IPS-18c (cell line): ENCODE data around the gene SDK1.
"Not testable (repeated sequence)": the region's sequence is repeated elsewhere in the genome, so short reads cannot be mapped to it uniquely, and the experiment has no call there.

Experiments used
- H3K4me3 ChIP-seq: 2 replicates; pipeline ENCODE4 v1.7.0; 2013; ENCODE audit warnings: low read depth, mild to moderate bottlenecking, low read length, moderate library complexity; ENCODE audit not compliant: insufficient read depth
- H3K9me3 ChIP-seq: one replicate; pipeline ENCODE4 v1.6.1; 2013; ENCODE audit warnings: mild to moderate bottlenecking, low read length, moderate library complexity; ENCODE audit not compliant: control insufficient read depth, insufficient read depth

The SDK1 gene

DNA sequence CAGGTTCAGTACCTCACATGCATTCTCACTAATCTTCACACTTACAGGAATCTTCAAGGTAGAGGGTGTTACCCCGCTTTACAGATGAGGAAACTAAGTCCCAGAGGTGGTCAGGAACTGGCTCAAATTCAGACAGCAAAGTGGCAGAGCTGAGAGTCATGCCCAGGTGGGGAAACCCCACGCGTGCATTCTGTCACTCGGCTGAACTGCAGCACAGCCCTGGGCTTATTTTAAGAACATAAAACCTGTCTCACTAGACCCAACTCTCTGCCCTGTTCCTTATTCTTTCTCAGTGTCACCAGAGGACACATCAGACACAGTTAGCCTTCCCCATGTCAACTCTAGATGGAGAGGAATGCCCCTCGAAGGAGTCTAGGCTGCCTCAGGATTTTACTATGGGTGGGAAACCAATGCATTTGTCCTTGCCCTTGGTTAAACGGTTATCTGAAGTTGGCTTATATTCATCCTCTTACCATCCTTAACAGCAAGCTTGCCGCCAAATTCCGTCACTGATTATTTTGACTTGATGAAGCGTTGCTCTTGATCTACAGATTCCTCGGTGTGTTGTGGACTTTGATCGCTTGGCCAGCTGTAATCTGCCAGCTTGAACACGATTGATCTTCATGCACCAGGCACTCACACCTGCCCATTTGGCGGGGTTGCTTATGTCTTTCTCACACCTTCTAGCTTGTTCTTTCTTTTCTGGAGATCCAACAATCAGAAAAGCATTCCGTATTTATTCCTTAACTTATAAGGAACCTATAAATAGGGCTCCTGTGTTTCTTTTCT, 627.9 kb downstream of the SDK1 start:
- Histone ChIP-seq H3K4me3 (no peak overlapping the region), H3K9me3 (no peaks in the 10 kb centered on the region)

DNA sequence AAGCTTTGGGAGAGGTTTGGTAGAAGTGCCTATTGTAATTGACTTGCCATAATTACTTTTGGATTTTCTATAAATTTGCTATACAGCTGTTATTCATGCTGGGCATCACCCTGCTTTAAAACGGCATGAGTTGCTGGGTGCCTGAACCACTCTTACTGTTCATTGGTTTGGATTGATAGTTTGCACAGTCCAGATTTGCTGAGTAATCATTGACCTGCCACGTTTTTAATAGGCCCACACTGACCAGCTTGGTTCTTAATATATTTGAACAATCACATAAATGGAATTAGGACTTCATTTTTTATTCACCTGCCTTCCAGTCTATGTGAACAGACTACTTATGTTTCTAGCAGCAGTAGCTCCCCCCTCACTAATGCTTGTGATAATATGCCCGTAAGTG, 630.8 kb downstream of the SDK1 start:
- H3K4me3 ChIP-seq = no peak overlapping the region

DNA sequence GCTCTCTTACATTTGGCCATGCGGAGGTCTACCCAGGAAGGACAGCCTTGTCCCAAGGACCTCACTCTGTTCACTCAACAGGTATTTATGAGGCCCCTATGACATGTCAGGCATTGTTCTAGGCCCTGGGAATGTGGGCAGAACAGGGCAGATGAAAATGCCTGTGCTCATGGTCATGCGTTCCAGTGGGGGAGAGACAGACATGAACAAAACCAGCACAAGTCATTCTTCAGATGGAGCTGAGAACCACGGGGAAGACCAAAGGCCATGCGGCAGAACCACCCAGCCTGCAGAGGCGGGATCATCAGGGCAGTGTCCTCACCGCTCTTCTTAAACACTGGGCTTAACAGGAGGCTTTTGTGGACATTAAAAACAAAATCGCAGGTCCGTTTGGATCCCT, 636.1 kb downstream of the SDK1 start:
- Histone ChIP-seq H3K4me3 (no peak overlapping the region), H3K9me3 (peaks cover 5% of the 10 kb centered on the region)

More for the DNA sequence above, 630.8 kb downstream of the SDK1 start:
- peaks cover 3% of the 10 kb centered on the region for H3K9me3 ChIP-seq

DNA sequence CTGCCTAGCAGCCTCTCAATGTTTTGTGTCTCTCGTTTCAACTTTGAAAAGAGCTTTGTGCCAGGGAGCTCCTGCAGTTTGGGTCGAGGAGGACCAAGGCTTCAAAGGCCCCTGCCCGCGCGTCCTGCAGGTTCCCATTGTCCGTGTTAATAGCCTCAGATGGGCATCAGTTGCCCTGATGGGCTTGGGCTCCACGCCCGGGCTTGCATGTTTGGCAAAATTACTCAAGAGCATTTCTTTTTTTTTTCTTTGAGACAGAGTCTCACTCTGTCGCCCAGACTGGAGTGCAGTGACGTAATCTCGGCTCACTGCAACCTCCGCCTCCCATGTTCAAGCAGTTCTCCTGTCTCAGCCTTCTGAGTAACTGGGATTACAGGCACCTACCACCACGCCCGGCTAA, 636.6 kb downstream of the SDK1 start:
- Histone ChIP-seq H3K4me3 (no peak overlapping the region), H3K9me3 (peaks cover 5% of the 10 kb centered on the region)

DNA sequence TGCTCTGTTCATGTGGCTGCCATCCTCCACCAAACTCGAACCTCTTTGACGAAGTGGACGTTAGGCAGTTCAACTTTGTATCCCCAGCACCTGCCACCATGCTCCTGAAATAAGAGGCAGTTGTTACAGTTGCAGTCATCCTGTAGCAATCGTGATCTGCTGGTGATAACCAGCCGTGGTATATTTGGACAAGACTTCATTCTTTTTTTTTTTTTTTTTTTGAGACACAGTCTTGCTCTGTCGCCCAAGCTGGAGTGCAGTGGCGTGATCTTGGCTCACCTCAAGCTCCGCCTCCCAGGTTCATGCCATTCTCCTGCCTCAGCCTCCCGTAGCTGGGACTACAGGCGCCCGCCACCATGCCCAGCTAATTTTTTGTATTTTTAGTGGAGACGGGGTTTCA, 640.7 kb downstream of the SDK1 start:
- not testable (repeated sequence) for H3K4me3 ChIP-seq, H3K9me3 ChIP-seq

DNA sequence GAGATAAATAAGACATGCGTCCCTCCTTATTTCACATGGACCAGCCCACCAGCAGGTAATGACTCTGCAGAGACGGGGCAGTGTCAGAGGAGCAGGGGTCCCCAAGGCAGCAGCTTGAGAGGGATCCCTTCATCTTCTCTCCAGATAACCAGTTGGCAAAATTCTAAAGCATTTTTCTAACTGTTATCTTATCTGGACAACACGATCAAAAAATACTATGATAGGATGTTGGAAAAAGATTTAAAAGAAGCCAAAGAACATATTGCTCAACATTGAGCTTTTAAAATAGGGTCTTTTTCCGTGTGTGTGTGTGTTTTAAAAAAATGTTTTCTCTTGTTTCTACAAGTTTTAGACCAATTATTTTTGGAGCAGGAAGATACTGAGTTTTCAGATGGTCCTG, 641.2 kb downstream of the SDK1 start:
- Histone ChIP-seq H3K4me3 (no peak overlapping the region), H3K9me3 (no peaks in the 10 kb centered on the region)

DNA sequence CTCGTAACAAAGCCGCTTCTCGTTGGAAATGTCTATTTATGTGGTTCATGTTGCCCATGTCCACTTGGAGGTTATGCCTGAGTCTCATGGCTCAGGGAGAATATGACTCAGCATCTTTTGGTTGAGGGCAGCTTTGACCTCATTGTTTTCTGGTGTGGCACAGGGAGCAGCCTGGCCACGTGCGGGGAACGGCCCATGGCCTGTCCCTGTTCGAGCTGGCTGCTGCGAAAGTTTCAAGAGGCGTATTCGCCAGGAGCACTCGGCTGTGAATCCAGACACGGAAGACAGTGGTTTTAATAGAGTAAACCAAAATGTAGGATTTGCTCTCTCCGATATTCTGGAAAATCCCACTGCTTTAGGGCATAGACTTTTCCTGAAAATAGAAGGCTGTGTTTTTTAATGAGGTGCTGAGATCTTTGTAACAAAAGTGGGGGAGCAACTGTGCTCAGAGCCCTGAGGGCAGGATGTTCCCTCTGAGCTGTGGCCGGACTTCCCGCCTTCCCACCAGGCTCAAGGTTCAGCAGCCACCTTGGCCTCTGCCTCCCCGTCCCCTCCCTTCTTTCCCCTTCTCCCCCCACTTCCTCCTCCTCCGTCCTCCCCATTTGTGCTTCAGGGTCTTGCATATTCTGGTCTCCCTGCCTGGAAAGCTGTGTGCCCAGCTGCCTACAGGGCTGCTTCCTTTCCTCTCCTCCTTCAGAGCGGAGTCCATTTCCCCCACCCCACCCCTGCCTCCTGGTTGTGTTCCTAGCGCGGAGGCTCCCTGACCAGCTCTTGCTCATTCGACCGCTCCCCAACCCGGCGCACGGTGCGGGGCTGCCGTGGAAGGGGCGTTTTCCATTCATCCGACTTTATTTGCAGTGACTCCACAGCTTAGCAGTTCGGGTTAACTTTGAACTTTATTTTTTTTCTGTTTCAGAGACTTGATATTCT, 642.0 kb downstream of the SDK1 start:
- no peak overlapping the region for H3K4me3 ChIP-seq
- no peaks in the 10 kb centered on the region for H3K9me3 ChIP-seq

DNA sequence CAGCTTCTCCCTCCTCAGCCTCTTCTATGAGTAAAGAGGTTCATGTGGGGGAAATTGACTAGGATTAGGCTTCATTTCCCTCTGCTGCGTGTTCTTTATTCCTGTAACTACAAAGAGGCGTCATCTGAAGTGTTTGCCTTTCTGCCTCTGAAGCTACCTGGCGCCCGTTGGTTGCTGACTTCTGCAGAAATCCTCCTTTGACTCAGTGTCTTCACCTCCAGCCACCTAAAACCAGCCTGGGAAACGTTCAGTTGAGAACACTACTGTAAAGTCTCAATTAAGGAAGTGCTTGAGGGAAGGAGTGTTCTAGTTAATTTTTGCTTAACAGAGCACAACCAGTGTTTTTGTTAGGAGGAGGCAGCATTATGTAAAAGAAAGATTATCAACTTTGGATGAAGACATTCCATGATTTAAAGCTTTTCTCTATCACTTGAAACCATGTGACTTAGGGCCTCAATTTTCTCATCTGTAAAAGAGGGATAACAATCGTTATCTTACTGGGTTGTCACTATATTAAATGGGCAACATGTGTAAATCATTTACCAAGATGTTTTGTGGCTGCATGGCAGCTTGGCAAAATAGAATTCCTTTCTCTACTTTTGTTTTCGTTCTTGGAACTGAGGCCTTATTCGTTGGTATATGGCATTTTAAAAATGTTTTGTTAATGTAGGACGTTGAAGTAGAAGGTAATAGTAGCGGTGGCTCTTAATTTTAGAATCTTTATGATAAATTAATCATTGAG, 642.9 kb downstream of the SDK1 start:
- Histone ChIP-seq H3K9me3 (no peaks in the 10 kb centered on the region), H3K4me3 (no peak overlapping the region)

DNA sequence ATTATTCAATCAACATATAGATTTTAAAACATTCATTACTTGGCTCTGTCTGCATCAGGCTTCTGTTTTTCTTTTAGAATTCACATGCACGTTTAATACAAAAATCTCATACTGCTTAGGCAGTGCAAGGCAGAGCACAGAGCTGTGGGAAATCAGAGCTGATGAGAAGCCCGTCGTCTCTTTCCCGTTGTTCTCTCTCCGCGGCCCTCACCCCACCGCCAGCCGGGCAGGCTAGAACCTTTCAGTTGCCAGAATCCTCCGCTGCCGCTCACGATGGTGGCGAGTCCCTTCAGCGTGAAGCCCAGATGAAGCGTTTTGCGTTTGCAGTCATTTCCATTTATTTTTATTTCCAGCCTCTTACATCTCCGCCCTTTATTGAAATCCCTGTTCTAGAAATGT, 648.2 kb downstream of the SDK1 start:
- Histone ChIP-seq H3K9me3 (no peaks in the 10 kb centered on the region), H3K4me3 (no peak overlapping the region)

DNA sequence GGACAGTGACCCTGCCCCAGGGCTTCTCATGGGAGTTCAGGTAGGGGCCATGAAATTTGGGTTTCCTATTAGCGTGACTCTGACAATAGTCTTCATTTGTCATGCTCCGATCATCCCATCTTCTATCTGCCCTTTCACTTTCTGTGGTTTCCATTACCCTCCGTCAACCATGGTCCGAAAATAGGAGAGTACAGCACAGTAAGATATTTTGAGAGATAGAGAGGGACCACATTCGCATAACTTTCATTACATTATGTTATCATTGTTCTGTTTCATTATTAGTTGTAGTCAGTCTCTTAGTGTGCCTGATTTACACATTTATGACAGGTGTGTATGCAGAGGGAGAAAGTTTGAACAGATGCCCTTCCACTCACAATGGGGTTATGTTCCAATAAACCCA, 649.2 kb downstream of the SDK1 start:
- Histone ChIP-seq H3K9me3 (no peaks in the 10 kb centered on the region), H3K4me3 (no peak overlapping the region)

DNA sequence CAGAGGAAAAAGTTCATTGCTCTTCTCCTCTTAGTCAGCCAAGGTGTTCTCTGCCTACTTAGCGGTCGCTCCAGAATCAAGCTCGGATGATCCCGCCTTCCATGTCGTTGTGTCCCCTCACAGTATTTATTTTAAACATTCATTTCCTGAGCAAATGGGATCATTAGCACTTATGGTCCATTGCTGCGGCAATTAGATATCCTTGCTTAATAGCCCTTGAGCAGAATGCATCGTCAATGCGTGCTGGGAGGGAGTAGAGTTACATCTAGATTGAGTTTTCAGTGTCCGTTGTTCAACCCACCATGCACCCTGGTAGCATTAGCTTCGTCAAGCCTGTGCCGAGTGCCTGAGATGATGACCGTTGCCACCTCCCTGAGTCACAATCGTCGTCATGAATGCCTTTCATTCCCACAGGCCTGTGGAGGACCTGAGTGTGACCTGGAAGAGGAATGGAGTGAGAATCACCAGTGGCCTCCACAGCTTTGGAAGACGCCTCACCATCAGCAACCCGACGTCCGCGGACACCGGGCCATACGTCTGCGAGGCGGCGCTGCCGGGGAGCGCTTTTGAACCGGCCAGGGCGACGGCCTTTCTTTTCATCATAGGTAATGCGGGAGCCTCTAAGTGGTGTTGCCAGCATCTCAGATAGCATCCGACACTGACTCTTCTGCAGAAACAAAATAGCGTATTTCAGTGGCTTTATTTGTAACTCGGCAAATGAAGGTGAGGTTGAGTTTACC, 650.4 kb downstream of the SDK1 start:
- H3K9me3 ChIP-seq = no peaks in the 10 kb centered on the region
- no peak overlapping the region for H3K4me3 ChIP-seq

DNA sequence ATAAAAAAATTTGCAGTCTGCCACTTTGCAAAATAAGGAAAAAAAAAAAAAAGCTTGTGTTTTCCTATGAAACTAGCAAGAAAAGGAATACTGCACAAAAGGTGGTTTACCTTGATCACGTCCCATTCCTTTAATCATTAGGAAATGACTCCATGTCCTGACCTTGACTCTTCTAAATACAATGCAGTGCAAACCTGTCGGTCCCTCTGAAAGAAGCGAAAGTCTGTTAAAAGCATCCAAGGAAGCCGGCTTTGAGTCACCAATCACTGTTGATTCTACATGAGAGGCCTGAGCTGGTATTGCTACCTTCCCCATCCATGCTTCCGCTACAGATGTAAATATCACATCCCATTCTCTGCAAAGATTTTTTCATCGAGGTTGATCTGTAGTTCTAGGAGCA, 652.1 kb downstream of the SDK1 start:
- H3K4me3 ChIP-seq = no peak overlapping the region
- H3K9me3 ChIP-seq = no peaks in the 10 kb centered on the region

DNA sequence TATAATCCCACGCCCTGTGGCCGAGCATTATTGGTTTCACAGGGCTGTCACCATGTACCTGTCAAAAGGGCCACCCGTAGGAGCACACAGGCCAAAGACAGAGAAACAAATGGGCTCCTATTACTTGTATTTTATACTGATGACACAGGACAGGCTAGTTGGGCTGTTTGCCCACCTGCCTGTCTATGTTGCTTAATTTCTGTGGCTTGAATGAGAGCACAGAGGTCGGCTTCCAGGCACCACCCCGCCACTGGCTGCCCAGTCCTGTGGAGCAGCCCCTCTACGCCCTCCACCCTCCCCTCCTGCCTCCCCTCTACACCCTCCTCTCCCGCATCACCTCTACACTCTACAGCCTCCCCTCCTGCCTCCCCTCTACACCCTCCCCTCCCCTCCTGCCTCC, 652.9 kb downstream of the SDK1 start:
- Histone ChIP-seq H3K4me3 (no peak overlapping the region), H3K9me3 (no peaks in the 10 kb centered on the region)

DNA sequence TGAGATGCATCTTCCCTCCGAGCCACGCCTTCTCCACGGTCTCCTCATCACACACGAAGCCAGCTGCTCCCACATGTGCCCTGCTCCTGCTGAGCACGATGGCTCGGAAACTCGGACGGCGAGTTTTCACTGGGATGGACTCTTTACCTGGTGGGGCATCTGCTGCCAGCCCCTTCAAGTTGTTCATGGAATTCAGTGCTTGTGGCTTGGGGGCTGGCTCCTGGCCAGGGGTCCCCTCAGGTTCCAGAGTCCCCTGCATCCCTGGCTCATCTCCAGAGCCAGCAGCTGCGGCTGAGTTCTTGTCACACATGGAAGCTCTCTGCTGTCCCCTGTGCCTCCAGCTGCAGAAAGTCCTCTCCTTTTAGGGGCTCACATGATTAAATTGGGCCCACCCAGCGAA, 654.0 kb downstream of the SDK1 start:
- H3K9me3 ChIP-seq = no peaks in the 10 kb centered on the region

DNA sequence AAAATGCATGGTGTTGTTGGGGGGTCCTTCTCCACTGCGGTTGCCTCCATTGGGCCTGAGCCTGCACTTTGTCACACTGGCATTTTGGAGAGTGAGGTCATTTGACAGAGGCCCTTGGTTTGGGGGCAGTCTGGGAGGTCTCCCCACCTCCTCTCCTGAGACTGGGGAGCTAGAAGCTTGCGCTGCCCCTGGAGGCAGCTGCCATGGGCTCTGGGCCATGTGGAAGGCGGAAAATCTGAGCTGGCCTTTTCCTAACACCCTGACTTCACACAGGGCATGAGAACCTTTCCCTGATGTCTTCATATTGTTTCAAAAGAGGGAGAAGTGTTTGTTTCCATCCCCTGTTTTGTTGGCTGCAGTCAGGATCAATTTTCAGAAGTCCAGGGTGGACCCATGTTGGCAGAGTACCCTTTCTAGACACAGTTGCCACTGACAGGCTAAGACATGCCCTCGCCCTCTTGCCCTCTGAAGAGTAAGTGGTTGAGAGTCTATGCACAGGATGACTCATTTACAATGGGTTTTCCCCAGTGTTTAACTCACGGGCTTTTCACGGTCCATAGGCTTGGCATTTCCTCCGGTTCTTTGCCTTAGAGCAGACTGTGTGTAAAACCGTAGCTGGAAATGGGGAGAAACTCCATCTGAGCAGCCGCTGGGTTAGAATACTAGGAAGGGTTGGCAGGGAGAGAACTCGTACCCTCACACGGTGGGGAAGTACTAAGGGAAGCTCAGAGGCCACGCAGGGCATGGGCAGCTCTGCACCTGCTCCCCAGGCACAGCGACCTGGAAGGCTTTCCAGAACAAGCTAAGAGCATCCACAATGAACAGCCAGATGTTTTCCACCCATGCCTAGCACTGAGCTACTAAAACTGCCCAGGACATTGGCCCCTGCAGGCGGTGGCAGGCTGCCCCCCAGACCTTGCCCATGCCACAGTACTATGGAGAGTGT, 655.0 kb downstream of the SDK1 start:
- no peak overlapping the region for H3K4me3 ChIP-seq
- H3K9me3 ChIP-seq = no peaks in the 10 kb centered on the region

More for the DNA sequence above, 654.0 kb downstream of the SDK1 start:
- H3K4me3 ChIP-seq = no peak overlapping the region

DNA sequence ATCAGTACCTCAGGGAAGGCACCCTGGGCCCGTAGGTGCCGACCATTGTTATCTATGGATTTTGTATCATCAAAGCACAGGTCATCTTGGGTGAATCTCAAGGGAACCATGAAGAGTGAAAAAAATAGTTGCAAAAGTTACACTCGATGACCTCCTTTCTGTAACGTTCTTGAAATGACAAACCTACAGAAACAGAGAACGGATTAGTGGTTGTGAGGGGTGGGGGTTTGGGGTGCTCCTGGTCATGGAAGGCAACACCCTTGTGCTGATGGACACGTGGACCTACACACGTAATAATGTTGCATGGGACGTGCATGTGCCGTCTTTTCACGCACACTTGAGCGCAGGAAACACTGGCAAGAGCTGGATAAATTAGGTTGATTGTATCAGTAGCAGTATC, 655.9 kb downstream of the SDK1 start:
- H3K9me3 ChIP-seq = no peaks in the 10 kb centered on the region
- no peak overlapping the region for H3K4me3 ChIP-seq
